Activated T-cell treated with anti-CD3 and anti-CD28 coated beads, Interleukin-2, amount 50 U/mL, for 4 hours (primary cell): ENCODE results near the gene PHF1. TPM values are rescaled to one million over a fixed set of nuclear protein-coding genes. Genes with fewer than 3 reads are reported as not detected.
"Not testable (repeated sequence)": the region's sequence is repeated elsewhere in the genome, so short reads cannot be mapped to it uniquely, and the experiment has no call there.

Experiments
- ATAC-seq, 2 donors: fragments of 200-7000 bp; cut with Tn5 transposase; one replicate each; pipeline ENCODE4 v1.10.0; 2021
- DNase-seq: peaks from one replicate; pipeline ENCODE4 v3.0.0-alpha.2; 2020
- H3K27me3 Mint-ChIP-seq: one replicate; pipeline ENCODE4 v1.8.0; 2021; ENCODE audit warnings: low read depth, mixed read lengths
- H3K36me3 Mint-ChIP-seq: one replicate; pipeline ENCODE4 v1.8.0; 2022; ENCODE audit warnings: mixed read lengths; ENCODE audit not compliant: insufficient read depth
- H3K4me1 Mint-ChIP-seq: one replicate; pipeline ENCODE4 v1.8.0; 2021; ENCODE audit warnings: low read depth, mixed read lengths
- H3K4me3 Mint-ChIP-seq: one replicate; pipeline ENCODE4 v1.8.0; 2021; ENCODE audit warnings: mild to moderate bottlenecking, moderate library complexity, mixed read lengths
- H3K9me3 Mint-ChIP-seq: one replicate; pipeline ENCODE4 v1.8.0; 2021; ENCODE audit warnings: mixed read lengths
- total RNA-seq, 3 donors: library from RNA; stranded (reverse); gene quantifications; one replicate each; pipeline ENCODE4 v1.2.1, GENCODE V29; 2021

Gene PHF1
- total RNA-seq, 3 donors from 2014 or later, result 24.4 to 29.4 (median 26.8) TPM

DNA sequence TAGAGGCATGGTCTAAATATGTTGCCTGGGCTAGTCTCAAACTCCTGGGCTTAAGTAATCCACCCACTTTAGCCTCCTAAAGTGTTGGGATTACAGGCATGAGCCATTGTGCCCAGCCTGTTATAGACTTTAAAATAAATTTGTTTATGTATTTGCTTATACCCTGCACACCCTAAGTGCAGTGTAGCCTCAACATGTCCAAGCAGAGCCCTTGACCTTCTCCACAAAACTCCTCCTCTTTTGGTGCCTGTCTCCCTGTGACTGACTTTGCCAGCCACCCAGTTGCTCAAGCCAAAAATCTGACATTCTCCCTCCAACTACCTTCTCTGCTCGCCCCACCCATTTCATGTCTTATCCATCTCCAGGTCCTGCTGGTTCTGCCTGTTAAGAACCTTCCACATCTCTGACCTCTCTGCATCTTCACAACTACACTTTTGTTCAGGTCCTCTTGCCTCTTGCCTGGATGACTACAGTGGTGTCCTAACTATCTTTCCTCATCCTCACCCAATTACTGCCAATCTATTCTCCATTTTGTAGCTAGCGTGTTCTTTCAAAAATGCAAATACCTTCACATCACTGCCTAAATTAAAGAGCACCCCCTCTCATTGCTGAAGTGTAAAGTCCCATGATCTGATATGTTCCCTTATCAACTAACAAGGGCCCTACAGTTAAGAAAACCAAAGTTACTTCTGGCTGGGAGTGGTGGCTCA is 30.4 kb upstream of the PHF1 start:
- H3K9me3 Mint-ChIP-seq, result no peaks in the 10 kb centered on the region
- H3K36me3 Mint-ChIP-seq, result no peaks in the 10 kb centered on the region
- no peak overlapping the region for H3K4me3 Mint-ChIP-seq
- ATAC-seq (no peak), DNase-seq (no peak)
- H3K4me1 Mint-ChIP-seq, result no peaks in the 10 kb centered on the region
- H3K27me3 Mint-ChIP-seq, result no peaks in the 10 kb centered on the region

DNA sequence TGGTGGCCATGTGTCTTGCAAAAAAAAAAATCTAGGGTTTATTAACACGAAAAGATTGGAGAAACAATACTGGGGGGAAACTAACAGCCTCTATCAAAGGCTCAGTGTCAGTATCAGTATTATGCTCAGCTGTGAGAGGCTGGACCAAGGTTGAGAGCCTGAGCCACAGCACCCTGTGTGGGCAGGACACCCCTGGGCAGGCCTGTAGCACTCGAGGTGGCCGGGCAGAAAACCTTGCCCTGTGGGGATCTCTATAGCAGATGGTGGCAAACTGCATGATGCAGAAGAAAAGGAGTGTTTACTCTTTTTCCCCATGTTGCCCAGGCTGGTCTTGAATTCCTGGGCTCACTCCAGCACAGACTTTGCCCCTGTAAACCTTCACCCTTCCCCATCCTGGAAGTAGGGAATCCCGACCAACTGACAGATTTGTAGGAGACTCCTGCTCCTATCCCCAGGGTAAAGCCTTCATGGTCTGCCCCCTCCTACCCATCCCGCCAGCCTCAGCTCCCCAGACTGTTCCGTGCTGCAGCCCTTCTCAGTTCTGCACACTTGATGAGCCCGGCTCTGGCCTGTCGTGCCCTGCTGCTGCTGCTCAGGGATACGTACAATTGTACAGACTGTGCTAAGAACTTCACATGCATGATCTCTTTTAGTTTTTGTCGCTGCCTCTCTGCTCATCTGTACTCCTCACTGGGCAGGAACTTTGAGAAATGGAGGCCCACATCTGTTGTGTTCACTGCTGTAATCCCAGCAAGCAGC is 27.2 kb upstream of the PHF1 start:
- Mint-ChIP-seq H3K36me3 (no peaks in the 10 kb centered on the region), H3K4me1 (no peaks in the 10 kb centered on the region), H3K4me3 (no peak overlapping the region), H3K9me3 (no peaks in the 10 kb centered on the region), H3K27me3 (no peaks in the 10 kb centered on the region)
- DNase-seq (no peak), ATAC-seq (no peak)

DNA sequence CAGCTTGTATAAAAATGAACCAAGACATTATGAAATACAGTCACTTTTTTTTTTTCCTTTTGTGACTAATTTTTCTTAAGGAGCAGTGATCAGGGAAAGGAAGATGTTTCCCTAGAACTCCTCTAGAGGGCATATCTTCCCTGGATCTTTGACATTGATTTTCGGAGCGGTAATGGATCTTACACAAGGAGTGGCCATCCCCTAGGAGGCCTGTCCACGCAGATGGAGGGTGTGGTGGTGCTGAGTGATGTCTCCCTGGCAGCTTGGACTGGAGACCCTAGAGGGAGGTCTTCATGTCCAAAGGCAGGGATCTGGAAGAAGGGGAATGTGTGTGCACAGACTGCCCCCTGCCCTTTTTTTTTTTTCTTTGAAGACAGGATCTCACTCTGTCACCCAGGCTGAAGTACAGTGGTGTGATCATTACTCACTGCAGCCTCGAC is 26.2 kb upstream of the PHF1 start:
- ATAC-seq, result no peak
- H3K27me3 Mint-ChIP-seq, result no peaks in the 10 kb centered on the region

DNA sequence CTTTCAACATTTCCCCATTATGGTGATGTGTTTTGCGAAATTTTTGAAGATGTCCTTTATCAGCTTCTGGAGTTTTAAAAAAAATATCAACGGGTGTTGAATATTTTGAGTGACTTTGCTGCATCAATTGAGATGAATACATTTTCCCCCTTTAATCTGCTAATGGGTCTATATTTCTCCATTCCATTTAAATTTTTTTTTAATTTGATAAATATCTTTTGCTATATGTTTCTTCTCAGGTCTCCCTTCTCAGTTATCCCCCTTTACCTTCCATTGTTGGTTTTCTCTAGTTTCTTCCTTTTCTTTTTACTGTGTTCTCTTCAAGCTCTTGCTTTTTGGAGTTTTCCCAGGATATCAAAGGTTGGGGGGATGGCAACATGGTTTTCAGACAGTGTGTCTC is 20.6 kb upstream of the PHF1 start:
- no peaks in the 10 kb centered on the region for H3K36me3 Mint-ChIP-seq
- H3K4me3 Mint-ChIP-seq, result no peak overlapping the region
- peaks cover 25% of the 10 kb centered on the region for H3K4me1 Mint-ChIP-seq
- no peaks in the 10 kb centered on the region for H3K27me3 Mint-ChIP-seq
- H3K9me3 Mint-ChIP-seq, result no peaks in the 10 kb centered on the region
- ATAC-seq (no peak), DNase-seq (no peak)

More for the DNA sequence above, 26.2 kb upstream of the PHF1 start:
- no peaks in the 10 kb centered on the region for H3K36me3 Mint-ChIP-seq
- H3K9me3 Mint-ChIP-seq, result no peaks in the 10 kb centered on the region
- H3K4me3 Mint-ChIP-seq, result no peak overlapping the region
- no peak for DNase-seq
- no peaks in the 10 kb centered on the region for H3K4me1 Mint-ChIP-seq

DNA sequence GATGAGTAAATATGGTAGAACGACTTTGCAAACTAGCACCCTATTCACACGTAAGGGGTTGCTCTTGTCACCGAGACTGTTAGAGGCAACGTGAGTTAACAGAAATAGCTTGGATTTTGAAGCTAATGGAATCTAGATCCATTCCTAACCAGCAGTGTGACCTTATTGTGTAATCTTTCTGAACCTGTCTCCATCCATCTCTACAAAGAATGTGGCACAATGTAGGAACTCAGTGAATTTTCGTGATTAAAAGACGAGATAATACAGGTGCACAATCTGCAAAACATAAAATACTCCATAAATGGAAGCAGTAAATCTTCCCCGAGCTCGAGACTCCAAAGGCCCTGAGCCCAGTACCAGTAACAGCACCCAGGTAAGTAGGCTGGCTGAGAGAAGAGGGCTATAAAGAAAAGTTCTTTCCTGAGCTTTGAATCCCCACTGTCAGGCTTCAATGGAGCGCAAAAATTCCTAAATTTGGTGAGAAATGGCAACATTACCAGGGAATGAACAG is 20.0 kb upstream of the PHF1 start:
- H3K9me3 Mint-ChIP-seq, result no peaks in the 10 kb centered on the region
- no peak for ATAC-seq
- H3K27me3 Mint-ChIP-seq, result no peaks in the 10 kb centered on the region

DNA sequence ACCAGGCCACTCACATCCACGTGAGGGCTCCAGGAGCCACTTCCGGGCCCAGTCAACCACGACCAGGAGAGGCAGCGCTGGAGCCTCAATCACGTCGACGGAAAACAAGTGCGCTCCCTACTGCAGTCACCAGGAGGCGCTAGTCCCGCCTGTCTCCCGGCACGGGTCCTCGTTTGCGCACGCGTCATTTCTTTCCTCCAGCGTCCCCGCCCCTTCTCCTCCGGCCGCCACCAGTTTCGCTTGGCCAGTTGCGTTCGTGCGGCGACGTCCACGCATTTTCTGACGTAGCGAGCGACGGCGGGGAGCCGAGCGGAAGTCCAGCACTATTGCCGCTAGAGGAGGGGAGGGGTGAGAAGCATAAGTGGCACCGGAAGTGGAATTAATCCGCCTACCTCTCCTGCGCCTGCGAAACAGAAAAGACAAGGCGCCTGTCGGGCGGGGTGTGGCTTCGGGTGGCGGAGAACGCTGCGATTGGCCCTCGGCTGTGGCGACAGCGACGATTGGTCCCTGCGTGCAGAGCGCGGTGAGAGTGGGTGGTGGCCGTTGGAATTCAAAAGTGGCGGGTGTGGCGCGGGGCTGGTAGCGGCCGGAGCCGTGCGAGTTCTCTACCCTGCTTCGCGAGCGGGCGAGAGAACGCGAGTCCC is 19.4 kb upstream of the PHF1 start, which contains the start of gene KIFC1:
KIFC1 (plus strand) TSS at position 546 of the 644 bp plus-strand sequence. CDS start 163 bp downstream, outside the sequence.
- Mint-ChIP-seq H3K27me3 (no peaks in the 10 kb centered on the region), H3K4me3 (peak within 1 kb of the TSS; percentile 83), H3K9me3 (no peaks in the 10 kb centered on the region), H3K4me1 (peaks cover 25% of the 10 kb centered on the region), H3K36me3 (no peaks in the 10 kb centered on the region)
- peak; percentile 95 for ATAC-seq
- peak; percentile 98 for DNase-seq

More for the DNA sequence above, 20.0 kb upstream of the PHF1 start:
- DNase-seq, result no peak
- peaks cover 25% of the 10 kb centered on the region for H3K4me1 Mint-ChIP-seq
- H3K36me3 Mint-ChIP-seq, result no peaks in the 10 kb centered on the region
- peak overlapping the region; percentile 83 for H3K4me3 Mint-ChIP-seq

DNA sequence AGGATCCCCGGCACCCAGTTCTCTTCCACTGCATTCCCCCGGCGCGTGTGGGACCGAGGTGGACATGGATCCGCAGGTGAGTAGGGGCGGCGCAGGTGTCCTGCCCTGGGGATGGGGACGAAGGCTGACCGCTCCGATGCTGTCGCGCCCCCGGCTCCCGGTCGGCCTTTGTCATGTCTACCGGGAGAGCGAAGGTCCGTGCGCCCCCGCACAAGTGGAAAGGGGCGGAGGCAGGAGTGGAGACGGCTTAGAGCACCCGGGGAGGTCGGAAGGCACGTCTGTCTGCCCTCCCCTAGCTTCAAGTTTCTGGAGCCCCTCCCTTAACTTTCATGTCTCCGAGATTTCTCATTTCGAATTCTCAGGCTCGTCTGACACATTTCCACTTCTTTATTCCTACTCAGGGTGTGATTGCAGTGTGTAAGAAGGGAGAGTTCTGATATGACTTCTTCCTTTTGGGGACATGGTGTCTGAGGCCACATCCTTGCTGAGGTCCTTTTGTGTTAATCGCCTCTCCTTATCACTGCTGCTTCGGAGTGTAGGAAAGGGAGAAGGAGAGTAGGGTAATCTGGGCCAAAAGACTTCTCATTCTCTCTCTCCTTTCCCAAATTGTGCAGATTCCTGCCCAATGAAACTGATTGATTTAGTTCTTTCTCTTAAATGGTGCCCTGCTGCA is 18.8 kb upstream of the PHF1 start:
- H3K27me3 Mint-ChIP-seq, result no peaks in the 10 kb centered on the region
- DNase-seq (no peak), ATAC-seq (peak; percentile 34 to 37)
- H3K36me3 Mint-ChIP-seq, result no peaks in the 10 kb centered on the region
- H3K4me3 Mint-ChIP-seq, result peak overlapping the region; percentile 83
- no peaks in the 10 kb centered on the region for H3K9me3 Mint-ChIP-seq
- H3K4me1 Mint-ChIP-seq, result peaks cover 25% of the 10 kb centered on the region

DNA sequence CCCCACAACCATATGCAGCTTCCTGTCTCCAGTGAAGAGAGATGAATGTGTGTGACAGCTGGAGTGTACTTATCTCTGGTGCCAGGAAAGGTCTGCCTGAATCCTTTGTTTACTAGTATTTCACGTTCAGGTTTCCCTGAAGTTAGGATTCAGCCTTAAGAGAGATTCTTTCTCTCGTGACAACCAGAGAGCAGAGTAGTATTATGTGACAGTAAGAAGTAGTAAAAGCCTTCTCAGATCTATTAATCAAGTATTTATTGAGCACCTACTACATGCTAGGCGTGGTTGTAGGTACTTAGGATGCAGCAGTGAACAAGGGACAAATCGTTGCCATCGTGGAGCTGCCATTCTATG is 18.2 kb upstream of the PHF1 start:
- no peaks in the 10 kb centered on the region for H3K27me3 Mint-ChIP-seq
- H3K36me3 Mint-ChIP-seq, result no peaks in the 10 kb centered on the region
- peaks cover 25% of the 10 kb centered on the region for H3K4me1 Mint-ChIP-seq
- no peaks in the 10 kb centered on the region for H3K9me3 Mint-ChIP-seq
- peak overlapping the region; percentile 83 for H3K4me3 Mint-ChIP-seq
- no peak for DNase-seq
- no peak for ATAC-seq

DNA sequence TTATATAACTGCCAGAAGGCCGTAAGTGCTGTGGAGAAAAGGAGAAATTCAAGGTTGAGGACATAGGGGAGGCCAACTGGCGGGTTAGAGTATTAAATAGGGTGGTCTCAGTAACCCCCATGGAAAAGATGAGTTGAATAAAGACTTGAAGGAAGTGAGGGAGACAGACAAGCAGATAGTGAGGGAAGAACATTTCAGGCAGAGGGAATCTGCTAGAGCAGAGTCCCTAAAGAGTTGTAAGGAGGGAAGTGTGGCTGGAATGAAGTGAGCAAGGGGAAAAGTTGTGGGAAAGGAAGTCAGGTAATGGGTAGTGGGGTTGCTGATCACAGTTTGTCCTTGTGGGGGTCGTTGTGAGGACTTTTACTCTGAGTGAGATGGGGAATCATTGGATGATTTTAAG is 17.8 kb upstream of the PHF1 start:
- H3K4me1 Mint-ChIP-seq, result peaks cover 25% of the 10 kb centered on the region
- H3K9me3 Mint-ChIP-seq, result no peaks in the 10 kb centered on the region
- DNase-seq (no peak), ATAC-seq (no peak)
- peak overlapping the region; percentile 83 for H3K4me3 Mint-ChIP-seq
- no peaks in the 10 kb centered on the region for H3K27me3 Mint-ChIP-seq
- H3K36me3 Mint-ChIP-seq, result no peaks in the 10 kb centered on the region

DNA sequence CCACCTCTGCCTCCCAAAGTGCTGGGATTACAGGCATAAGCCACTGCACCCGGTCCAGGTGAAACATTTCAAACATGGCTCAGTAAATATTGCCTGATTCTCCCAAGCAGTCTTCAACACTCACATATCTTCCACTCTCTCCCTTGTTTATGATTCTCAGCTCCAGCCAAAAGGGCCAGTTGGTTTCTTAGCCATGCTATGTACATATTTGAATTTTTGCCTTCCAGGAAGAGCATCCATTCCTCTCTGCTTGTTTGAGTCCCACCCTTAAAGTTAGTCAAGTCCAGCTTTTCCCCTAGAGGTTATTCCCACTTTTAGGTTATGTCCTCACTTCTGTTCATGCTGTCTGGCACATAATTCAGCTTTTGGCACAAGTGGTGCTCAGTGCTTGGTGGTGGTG is 13.3 kb upstream of the PHF1 start:
- no peak for ATAC-seq
- no peak for DNase-seq
- Mint-ChIP-seq H3K4me3 (no peak overlapping the region), H3K36me3 (no peaks in the 10 kb centered on the region), H3K9me3 (no peaks in the 10 kb centered on the region), H3K4me1 (peaks cover 6% of the 10 kb centered on the region), H3K27me3 (no peaks in the 10 kb centered on the region)

DNA sequence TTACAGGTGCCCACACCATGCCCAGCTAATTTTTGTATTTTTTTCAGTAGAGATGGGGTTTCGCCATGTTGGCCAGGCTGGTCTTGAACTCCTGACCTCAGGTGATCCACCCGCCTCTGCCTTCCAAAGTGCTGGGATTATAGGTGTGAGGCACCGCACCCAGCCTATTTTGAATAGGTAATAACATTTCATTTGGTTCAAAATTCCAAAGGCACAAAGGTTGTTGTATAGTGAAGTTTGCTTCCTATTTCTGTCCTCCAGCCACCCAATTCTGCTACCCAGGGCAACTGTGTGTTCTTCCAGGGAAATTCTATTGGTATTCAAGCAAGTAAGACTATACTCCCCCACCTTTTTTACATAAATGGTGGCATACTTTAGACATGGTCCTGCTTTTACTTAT is 12.2 kb upstream of the PHF1 start:
- H3K36me3 Mint-ChIP-seq, DNase-seq, H3K27me3 Mint-ChIP-seq, ATAC-seq, H3K4me3 Mint-ChIP-seq, H3K9me3 Mint-ChIP-seq, H3K4me1 Mint-ChIP-seq: not testable (repeated sequence)

DNA sequence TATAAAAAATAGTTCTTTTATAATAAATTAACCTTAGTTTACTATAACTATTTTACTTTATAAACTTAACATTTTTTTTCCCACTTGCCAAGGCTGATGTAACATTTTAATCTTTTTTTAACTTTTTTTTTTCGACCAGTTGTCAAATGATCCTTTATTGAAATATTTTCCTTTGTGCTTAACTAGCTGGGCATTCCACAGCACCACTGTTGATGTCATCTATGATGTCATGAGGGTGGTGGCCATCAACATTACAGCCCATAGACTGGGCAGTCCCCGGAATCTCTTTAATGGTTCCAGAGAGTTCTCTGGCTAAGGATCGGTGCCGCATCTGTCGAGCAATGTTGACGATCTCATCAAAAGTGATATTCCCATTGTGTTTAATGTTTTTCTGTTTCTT is 10.9 kb upstream of the PHF1 start:
- not testable (repeated sequence) for H3K27me3 Mint-ChIP-seq, DNase-seq, H3K36me3 Mint-ChIP-seq, H3K4me1 Mint-ChIP-seq, H3K4me3 Mint-ChIP-seq, ATAC-seq, H3K9me3 Mint-ChIP-seq

DNA sequence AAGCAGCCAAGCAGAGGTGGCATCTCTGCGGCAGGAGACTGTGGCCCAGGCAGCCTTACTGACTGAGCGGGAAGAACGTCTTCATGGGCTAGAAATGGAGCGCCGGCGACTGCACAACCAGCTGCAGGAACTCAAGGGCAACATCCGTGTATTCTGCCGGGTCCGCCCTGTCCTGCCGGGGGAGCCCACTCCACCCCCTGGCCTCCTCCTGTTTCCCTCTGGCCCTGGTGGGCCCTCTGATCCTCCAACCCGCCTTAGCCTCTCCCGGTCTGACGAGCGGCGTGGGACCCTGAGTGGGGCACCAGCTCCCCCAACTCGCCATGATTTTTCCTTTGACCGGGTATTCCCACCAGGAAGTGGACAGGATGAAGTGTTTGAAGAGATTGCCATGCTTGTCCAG is 5.9 kb upstream of the PHF1 start:
- ATAC-seq (no peak), DNase-seq (no peak)
- Mint-ChIP-seq H3K36me3 (no peaks in the 10 kb centered on the region), H3K27me3 (no peaks in the 10 kb centered on the region), H3K4me1 (peaks cover 15% of the 10 kb centered on the region), H3K4me3 (no peak overlapping the region), H3K9me3 (no peaks in the 10 kb centered on the region)

DNA sequence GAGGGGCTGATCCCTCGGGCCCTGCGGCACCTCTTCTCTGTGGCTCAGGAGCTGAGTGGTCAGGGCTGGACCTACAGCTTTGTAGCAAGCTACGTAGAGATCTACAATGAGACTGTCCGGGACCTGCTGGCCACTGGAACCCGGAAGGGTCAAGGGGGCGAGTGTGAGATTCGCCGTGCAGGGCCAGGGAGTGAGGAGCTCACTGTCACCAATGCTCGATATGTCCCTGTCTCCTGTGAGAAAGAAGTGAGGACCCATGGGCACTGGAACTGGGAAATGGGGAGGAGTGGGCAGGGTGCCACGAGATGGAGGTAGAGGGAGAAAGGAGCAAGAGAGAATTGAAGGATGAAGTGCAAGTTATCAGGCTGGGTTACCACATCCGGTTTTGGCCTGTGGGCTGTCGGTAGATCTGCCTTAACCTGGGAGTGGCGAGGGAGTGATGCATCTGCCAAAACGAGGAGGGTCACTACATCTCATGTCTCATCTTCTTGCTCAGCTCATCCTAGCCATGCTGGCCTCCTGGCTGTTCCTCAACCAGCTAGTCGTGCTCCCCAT is 5.4 kb upstream of the PHF1 start:
- Mint-ChIP-seq H3K9me3 (no peaks in the 10 kb centered on the region), H3K27me3 (no peaks in the 10 kb centered on the region), H3K4me1 (peaks cover 18% of the 10 kb centered on the region), H3K4me3 (no peak overlapping the region), H3K36me3 (no peaks in the 10 kb centered on the region)
- DNase-seq (no peak), ATAC-seq (no peak)
